NCI-H345 treated with DMSO at 0.1 percent for 48 hours (cell line): ENCODE measurements around the gene PPP1R2.
"Not testable (repeated sequence)": the region's sequence is repeated elsewhere in the genome, so short reads cannot be mapped to it uniquely, and the experiment has no call there.

Source experiments
- DNase-seq: peaks from one replicate; lab custom pipeline; 2025; ENCODE audit not compliant: unreplicated experiment; lab: John Stamatoyannopoulos, UW

Gene PPP1R2

GRCh38 chr3:195542698-195543499, at the start of gene PPP1R2:
PPP1R2 (minus strand) TSS chr3:195543325; CDS start chr3:195543025, 300 bp downstream.
- peak; percentile 87 for DNase-seq

- no peak for DNase-seq
Measured at GRCh38 chr3:195591852-195592251, 48.7 kb upstream of the PPP1R2 start.

- no peak for DNase-seq
Measured at GRCh38 chr3:195591220-195591619, 48.1 kb upstream of the PPP1R2 start.

GRCh38 chr3:195590381-195590780, 47.3 kb upstream of the PPP1R2 start:
- DNase-seq = not testable (repeated sequence)

GRCh38 chr3:195589796-195590195, 46.7 kb upstream of the PPP1R2 start:
- not testable (repeated sequence) for DNase-seq

- no peak for DNase-seq
Measured at GRCh38 chr3:195587824-195588223, 44.7 kb upstream of the PPP1R2 start.

GRCh38 chr3:195587406-195587805, 44.3 kb upstream of the PPP1R2 start:
- DNase-seq = no peak

GRCh38 chr3:195584543-195584870, 41.4 kb upstream of the PPP1R2 start:
- DNase-seq = no peak

GRCh38 chr3:195583831-195584542, 40.9 kb upstream of the PPP1R2 start, which contains the start of gene APOD:
APOD (minus strand) TSS chr3:195583940; CDS start chr3:195579461, 4,479 bp downstream.
- DNase-seq = no peak

- DNase-seq = no peak
Measured at GRCh38 chr3:195582947-195583346, 39.8 kb upstream of the PPP1R2 start.

- DNase-seq = no peak
Measured at GRCh38 chr3:195580744-195581443, 37.8 kb upstream of the PPP1R2 start.

- no peak for DNase-seq
Measured at GRCh38 chr3:195579281-195579680, 36.2 kb upstream of the PPP1R2 start.

- no peak for DNase-seq
Measured at GRCh38 chr3:195578565-195578964, 35.4 kb upstream of the PPP1R2 start.

- DNase-seq = no peak
Measured at GRCh38 chr3:195577645-195578177, 34.6 kb upstream of the PPP1R2 start.

GRCh38 chr3:195574497-195575304, 31.6 kb upstream of the PPP1R2 start:
- no peak for DNase-seq

- no peak for DNase-seq
Measured at GRCh38 chr3:195573611-195574496, 30.7 kb upstream of the PPP1R2 start.

- DNase-seq = no peak
Measured at GRCh38 chr3:195571361-195571760, 28.2 kb upstream of the PPP1R2 start.

GRCh38 chr3:195570912-195571311, 27.8 kb upstream of the PPP1R2 start:
- no peak for DNase-seq

- DNase-seq = no peak
Measured at GRCh38 chr3:195570344-195570743, 27.2 kb upstream of the PPP1R2 start.

GRCh38 chr3:195568630-195569029, 25.5 kb upstream of the PPP1R2 start:
- no peak for DNase-seq
